GM10266 (cell line): ENCODE data around the gene DLD.

Experiments used
- DNase-seq: peaks from one replicate; pipeline ENCODE4 v3.0.0; 2012; ENCODE audit errors: extremely low spot score
- CTCF ChIP-seq: IDR thresholded peaks from 2 replicates; pipeline ENCODE4 v1.5.1; 2012; ENCODE audit warnings: mild to moderate bottlenecking, low read depth; ENCODE audit not compliant: control insufficient read depth, insufficient read depth; ENCODE audit errors: missing control alignments

Gene DLD

GRCh38 chr7:107933386-107934013 is 42.5 kb downstream of the DLD start:
- TF ChIP-seq CTCF, result no peak
- no peak for DNase-seq

- TF ChIP-seq CTCF, result no peak
- no peak for DNase-seq
These were observed 44.2 kb downstream of the DLD start for GRCh38 chr7:107934991-107935770.

GRCh38 chr7:107936312-107936711 is 45.3 kb downstream of the DLD start:
- DNase-seq, result no peak
- no peak for TF ChIP-seq CTCF

- TF ChIP-seq CTCF, result no peak
- DNase-seq, result no peak
These were observed 46.5 kb downstream of the DLD start for GRCh38 chr7:107937531-107937930.

GRCh38 chr7:107938456-107939250 is 47.7 kb downstream of the DLD start:
- TF ChIP-seq CTCF, result no peak
- DNase-seq, result no peak

GRCh38 chr7:107939573-107940489 is 48.8 kb downstream of the DLD start:
- TF ChIP-seq CTCF, result no peak
- no peak for DNase-seq
